OCI-LY7 (cell line): ENCODE results near the gene FGF16. TPM values are rescaled to one million over a fixed set of nuclear protein-coding genes. Genes with fewer than 3 reads are reported as not detected.

Experiments
- BruUV-seq: library from RNA; stranded (reverse); fragments of 400-500 nt; replicated peaks from 2 replicates; lab custom pipeline; 2021; lab: Mats Ljungman, UMichigan
- CTCF ChIA-PET: fragments of 300-600 bp; sonication (Branson Sonifier 250); formaldehyde crosslinking; loops from one replicate; lab custom pipeline; 2022; ENCODE audit warnings: antibody characterized with exemption; ENCODE audit not compliant: unreplicated experiment; lab: Charles Lee
- POLR2A ChIA-PET: fragments of 300-600 bp; sonication (Branson Sonifier 250); formaldehyde crosslinking; loops from one replicate; lab custom pipeline; 2022; ENCODE audit warnings: antibody characterized with exemption; lab: Charles Lee
- DNase-seq: peaks from one replicate; pipeline ENCODE4 v3.0.0-alpha.2; 2015; ENCODE audit warnings: low spot score
- H2AFZ ChIP-seq: fragments of 200-600 bp; sonication (generic), shearing (Covaris generic); 2 replicates; pipeline ENCODE4 v1.6.1; 2014; ENCODE audit warnings: mild to moderate bottlenecking, antibody characterized with exemption, low read length, moderate library complexity
- H3K27ac ChIP-seq: fragments of 200-600 bp; sonication (generic); 2 replicates; pipeline ENCODE4 v1.5.1; 2014; ENCODE audit warnings: mixed run types, low read depth, mild to moderate bottlenecking, moderate library complexity, low read length, inconsistent platforms; ENCODE audit not compliant: poor library complexity, severe bottlenecking
- H3K36me3 ChIP-seq: fragments of 200-600 bp; sonication (generic); 2 replicates; pipeline ENCODE4 v1.6.1; 2014; ENCODE audit warnings: mild to moderate bottlenecking, antibody characterized with exemption, low read length, moderate library complexity, mixed read lengths; ENCODE audit not compliant: insufficient read depth
- H3K4me1 ChIP-seq: fragments of 200-600 bp; sonication (generic); 2 replicates; pipeline ENCODE4 v1.5.1; 2014; ENCODE audit warnings: mild to moderate bottlenecking, low read length; ENCODE audit not compliant: insufficient read depth, poor library complexity, severe bottlenecking
- H3K4me2 ChIP-seq: fragments of 200-600 bp; sonication (generic); 2 replicates; pipeline ENCODE4 v1.6.1; 2014; ENCODE audit warnings: mild to moderate bottlenecking, low read length
- H3K4me3 ChIP-seq: fragments of 200-600 bp; sonication (generic); 2 replicates; pipeline ENCODE4 v1.5.1; 2014; ENCODE audit warnings: mild to moderate bottlenecking, low read depth, low read length; ENCODE audit not compliant: poor library complexity, severe bottlenecking
- H3K79me2 ChIP-seq: fragments of 200-600 bp; sonication (generic); 2 replicates; pipeline ENCODE4 v1.6.1; 2016; ENCODE audit warnings: low read depth, mild to moderate bottlenecking, low read length, moderate library complexity, mixed read lengths; ENCODE audit not compliant: insufficient read depth
- H3K9me2 ChIP-seq: fragments of 200-600 bp; sonication (generic); 2 replicates; pipeline ENCODE4 v1.6.1; 2016; ENCODE audit warnings: mild to moderate bottlenecking, low read length, mixed read lengths; ENCODE audit not compliant: insufficient read depth
- H3K9me3 ChIP-seq: fragments of 200-600 bp; sonication (generic); 2 replicates; pipeline ENCODE4 v1.6.1; 2014; ENCODE audit warnings: mild to moderate bottlenecking, mixed run types, low read length, mixed read lengths
- H4K20me1 ChIP-seq: fragments of 200-600 bp; sonication (generic); 2 replicates; pipeline ENCODE4 v1.6.1; 2014; ENCODE audit warnings: mild to moderate bottlenecking, antibody characterized with exemption, low read length, moderate library complexity, mixed read lengths; ENCODE audit not compliant: insufficient read depth
- CTCF ChIP-seq: fragments of 200-600 bp; sonication (generic); conservative IDR thresholded peaks from 2 replicates; pipeline ENCODE4 v1.5.1; 2014; ENCODE audit warnings: mild to moderate bottlenecking, antibody characterized with exemption, low read length, moderate library complexity, mixed read lengths
- EZH2phosphoT487 ChIP-seq: fragments of 200-600 bp; sonication (generic); IDR thresholded peaks from 2 replicates; pipeline ENCODE4 v1.6.1; 2018; ENCODE audit warnings: low read depth, borderline replicate concordance, mild to moderate bottlenecking, mixed run types, antibody characterized with exemption, low read length, moderate library complexity, mixed read lengths
- intact Hi-C: fragments of 100-400 bp; cut with micrococcal nuclease; formaldehyde crosslinking; loops from one replicate; pipeline ENCODE4 v1.10.0; 2022; ENCODE audit not compliant: unreplicated experiment
- total RNA-seq, 2 experiments: library from RNA; depleted of rRNA in 1 of 2; stranded (reverse); fragments of >200 nt in 1 of 2; shearing (Covaris generic) in 1 of 2; gene quantifications; 2 replicates each; pipeline ENCODE4 v1.2.3, GENCODE V29; 2014 to 2022

The FGF16 gene
- total RNA-seq, 2 experiments from 2014 or later = not detected

DNA sequence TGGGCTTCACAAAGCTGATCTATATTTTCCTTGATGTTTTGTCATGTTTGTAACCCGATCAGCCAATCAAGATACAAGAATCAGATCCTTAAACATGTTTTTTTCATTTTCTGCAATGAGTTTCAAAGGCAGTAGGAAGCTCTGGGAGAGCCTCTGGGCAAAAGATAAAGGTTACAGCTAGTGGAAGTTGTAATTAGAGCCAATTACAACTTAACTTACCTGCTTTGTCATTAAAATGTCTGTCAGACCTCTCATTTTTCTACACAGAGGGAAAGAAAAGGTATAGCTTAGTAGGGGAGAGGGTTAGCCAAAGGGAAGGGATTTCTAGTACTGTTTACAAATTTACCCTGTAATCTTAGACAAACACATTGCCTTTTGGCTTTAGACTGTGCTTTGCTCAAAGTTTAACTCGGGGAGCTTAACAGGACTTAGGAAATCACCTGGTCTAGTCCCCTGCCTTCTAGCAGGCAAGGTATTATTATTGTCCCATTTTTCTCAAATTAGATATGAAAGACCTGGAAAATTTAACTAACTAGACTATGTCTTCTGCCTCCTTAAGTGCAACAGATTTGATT is 55.8 kb downstream of the FGF16 start:
- H3K36me3 ChIP-seq = peaks cover 12% of the 10 kb centered on the region
- H3K4me3 ChIP-seq = no peak overlapping the region
- TF ChIP-seq CTCF = no peak
- TF ChIP-seq EZH2phosphoT487 = no peak
- H3K79me2 ChIP-seq = no peaks in the 10 kb centered on the region
- CTCF ChIA-PET = no interaction called here
- H4K20me1 ChIP-seq = no peaks in the 10 kb centered on the region
- POLR2A ChIA-PET = no interaction called here
- no peak overlapping the region for H3K27ac ChIP-seq
- DNase-seq = no peak
- H2AFZ ChIP-seq = no peak overlapping the region
- H3K4me2 ChIP-seq = no peak overlapping the region
- H3K4me1 ChIP-seq = peaks cover 10% of the 10 kb centered on the region
- H3K9me3 ChIP-seq = no peaks in the 10 kb centered on the region
- intact Hi-C loops = no loop called here
- H3K9me2 ChIP-seq = no peaks in the 10 kb centered on the region
- TSS peak; percentile 10 for BruUV-seq

DNA sequence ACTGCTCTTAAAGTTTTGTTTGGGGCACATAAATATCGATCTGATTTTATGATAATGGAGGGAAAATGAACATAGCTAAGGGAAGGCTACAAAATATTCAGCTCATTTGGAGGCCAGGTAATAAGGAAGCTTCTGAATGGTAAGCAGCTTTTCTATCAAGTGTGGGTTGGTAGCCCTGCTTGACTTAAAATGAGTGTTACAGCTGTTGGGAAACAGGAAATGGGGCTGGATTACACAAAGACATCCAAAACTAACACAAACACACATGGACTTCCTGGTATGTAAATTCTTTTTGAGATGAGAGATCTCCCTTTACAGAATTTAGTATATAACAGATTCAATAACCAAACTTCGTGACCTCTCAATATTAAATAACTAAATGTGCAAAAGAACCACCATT is 58.0 kb downstream of the FGF16 start:
- Histone ChIP-seq H3K4me3 (no peak overlapping the region), H3K9me2 (no peaks in the 10 kb centered on the region), H3K36me3 (peaks cover 24% of the 10 kb centered on the region), H3K79me2 (no peaks in the 10 kb centered on the region), H3K4me2 (no peak overlapping the region), H4K20me1 (no peaks in the 10 kb centered on the region), H3K27ac (no peak overlapping the region), H2AFZ (no peak overlapping the region), H3K9me3 (no peaks in the 10 kb centered on the region), H3K4me1 (peaks cover 10% of the 10 kb centered on the region)
- ChIA-PET POLR2A (interaction anchor here (0.6 kb wide), 1 partner anchor 57 kb away, joined by 3 read pairs; no protein-coding TSS in a partner anchor), CTCF (no interaction called here)
- DNase-seq = peak; percentile 11
- no TSS peak for BruUV-seq
- intact Hi-C loops = no loop called here
- TF ChIP-seq CTCF (no peak), EZH2phosphoT487 (no peak)
